Gastrocnemius medialis (tissue), 4 donors: Measurements from ENCODE around the gene KRT17. TPM values are rescaled to one million over a fixed set of nuclear protein-coding genes. Genes with fewer than 3 reads are reported as not detected.
"Not testable (repeated sequence)": the region's sequence is repeated elsewhere in the genome, so short reads cannot be mapped to it uniquely, and the experiment has no call there.

Experiments
- ATAC-seq, 2 donors: fragments of 150-250 bp; one replicate each; pipeline ENCODE4 v1.9.1; 2016
- DNase-seq, 2 donors: peaks; one replicate each; pipeline ENCODE4 v3.0.0-alpha.2; 2019
- H3K27ac ChIP-seq, 4 donors: fragments of 200-600 bp; sonication (generic); 1 replicate in 1 of 4; 2 replicates in 3 of 4; pipeline ENCODE4 v1.5.1; 2016 to 2018; ENCODE audit warnings: mild to moderate bottlenecking in 2 of 4, moderate library complexity in 1 of 4
- H3K27me3 ChIP-seq, 3 donors: fragments of 200-600 bp; sonication (generic) in 2 of 3; 1 replicate in 1 of 3; 2 replicates in 2 of 3; pipeline versions ENCODE4 v1.5.1 to v1.6.0; 2016 to 2019; ENCODE audit warnings: mild to moderate bottlenecking in 1 of 3, moderate library complexity in 1 of 3
- H3K36me3 ChIP-seq, 2 donors: fragments of 200-600 bp; sonication (generic) in 1 of 2; one replicate each; pipeline ENCODE4 v1.5.1; 2017 to 2018
- H3K4me1 ChIP-seq, 2 donors: fragments of 200-600 bp; sonication (generic) in 1 of 2; one replicate each; pipeline ENCODE4 v1.5.1; 2016 to 2017; ENCODE audit warnings: mild to moderate bottlenecking in 2 of 2
- H3K4me3 ChIP-seq, 4 donors: fragments of 200-600 bp; sonication (generic) in 3 of 4; 1 replicate in 1 of 4; 2 replicates in 3 of 4; pipeline ENCODE4 v1.5.1; 2016 to 2019; ENCODE audit warnings: mild to moderate bottlenecking in 2 of 4
- H3K9me3 ChIP-seq, 3 donors: fragments of 200-600 bp; sonication (generic) in 2 of 3; 1 replicate in 1 of 3; 2 replicates in 2 of 3; pipeline ENCODE4 v1.5.1; 2016 to 2019
- POLR2A ChIP-seq, 2 donors: fragments of 450-650 bp; IDR thresholded peaks; one replicate each; pipeline ENCODE4 v1.6.1; 2017; ENCODE audit warnings: antibody characterized with exemption in 2 of 2, mild to moderate bottlenecking in 2 of 2, moderate library complexity in 2 of 2
- in situ Hi-C, 4 donors: fragments of 200-750 bp; cut with MboI; loops; one replicate each; pipeline versions ENCODE4 v1.15.0 to v1.8.0; 2017; ENCODE audit warnings: low sequenced_read_pairs in 4 of 4
- intact Hi-C: fragments of 100-400 bp; cut with DNase I; formaldehyde crosslinking; loops from one replicate; pipeline ENCODE4 v1.15.1; 2023; ENCODE audit warnings: low total_unique reads
- total RNA-seq, 4 donors: library from RNA; depleted of rRNA; stranded (reverse); fragments of >200 nt; gene quantifications; one replicate each; pipeline versions ENCODE4 v1.1.0 to v1.2.3, GENCODE V29; 2016
- TF ChIP-seq, protein P1 (sequence below), 5 experiments: fragments of 450-650 bp in 3 of 5; fragments of 200-600 bp in 2 of 5; sonication (generic) in 2 of 5; IDR thresholded peaks in 4 of 5; conservative IDR thresholded peaks in 1 of 5; 1 replicate in 4 of 5; 2 replicates in 1 of 5; pipeline ENCODE4 v1.5.1; 2016 to 2019; ENCODE audit warnings: antibody characterized with exemption in 5 of 5, mild to moderate bottlenecking in 3 of 5, moderate library complexity in 3 of 5

The KRT17 gene
- total RNA-seq, 4 donors from 2014 or later: not detected

DNA sequence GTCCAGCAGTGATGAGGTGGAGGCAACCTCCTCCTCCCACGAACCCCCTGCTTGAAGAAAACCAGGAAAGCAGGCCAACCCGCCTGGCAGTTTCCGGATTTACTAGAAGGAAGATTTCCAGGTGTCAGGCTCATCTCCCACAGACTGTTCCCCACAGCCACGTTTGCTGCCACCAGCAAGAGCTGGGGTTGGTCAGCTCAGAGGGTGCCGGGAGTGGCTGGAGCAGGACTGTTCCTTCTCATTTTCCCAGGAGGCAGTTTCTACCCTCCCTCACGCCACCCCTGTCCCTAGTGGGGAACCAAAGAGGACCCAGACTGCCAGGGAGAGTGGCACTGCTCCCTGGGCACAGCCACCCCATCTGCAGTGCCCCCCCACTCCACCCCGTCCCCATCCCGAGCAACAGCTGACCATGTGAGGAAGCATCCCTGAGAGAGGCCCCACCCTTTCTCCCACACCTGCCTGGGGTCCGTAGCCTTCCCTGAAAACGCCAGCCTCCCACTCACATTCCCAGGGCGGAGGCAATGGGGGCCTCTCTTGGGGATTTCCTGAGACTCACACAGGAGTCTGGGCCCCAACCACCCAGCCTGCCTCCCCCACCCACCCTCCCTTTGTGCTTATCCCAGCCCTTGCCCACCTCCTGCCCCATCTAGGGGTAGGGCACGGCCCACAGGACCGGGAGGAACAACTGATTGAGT is 5.9 kb downstream of the KRT17 start:
- Histone ChIP-seq H3K4me3 (no peak overlapping the region), H3K9me3 (no peaks in the 10 kb centered on the region), H3K4me1 (no peaks in the 10 kb centered on the region), H3K27me3 (no peaks in the 10 kb centered on the region), H3K27ac (no peak overlapping the region), H3K36me3 (no peaks in the 10 kb centered on the region)
- DNase-seq (no peak), ATAC-seq (no peak)
- in situ Hi-C loops: no loop called here
- TF ChIP-seq, protein P1, sequence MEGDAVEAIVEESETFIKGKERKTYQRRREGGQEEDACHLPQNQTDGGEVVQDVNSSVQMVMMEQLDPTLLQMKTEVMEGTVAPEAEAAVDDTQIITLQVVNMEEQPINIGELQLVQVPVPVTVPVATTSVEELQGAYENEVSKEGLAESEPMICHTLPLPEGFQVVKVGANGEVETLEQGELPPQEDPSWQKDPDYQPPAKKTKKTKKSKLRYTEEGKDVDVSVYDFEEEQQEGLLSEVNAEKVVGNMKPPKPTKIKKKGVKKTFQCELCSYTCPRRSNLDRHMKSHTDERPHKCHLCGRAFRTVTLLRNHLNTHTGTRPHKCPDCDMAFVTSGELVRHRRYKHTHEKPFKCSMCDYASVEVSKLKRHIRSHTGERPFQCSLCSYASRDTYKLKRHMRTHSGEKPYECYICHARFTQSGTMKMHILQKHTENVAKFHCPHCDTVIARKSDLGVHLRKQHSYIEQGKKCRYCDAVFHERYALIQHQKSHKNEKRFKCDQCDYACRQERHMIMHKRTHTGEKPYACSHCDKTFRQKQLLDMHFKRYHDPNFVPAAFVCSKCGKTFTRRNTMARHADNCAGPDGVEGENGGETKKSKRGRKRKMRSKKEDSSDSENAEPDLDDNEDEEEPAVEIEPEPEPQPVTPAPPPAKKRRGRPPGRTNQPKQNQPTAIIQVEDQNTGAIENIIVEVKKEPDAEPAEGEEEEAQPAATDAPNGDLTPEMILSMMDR (IDR thresholded peaks at IDR 0.05 in 4 of 5, conservative IDR thresholded peaks at IDR 0.05 in 1 of 5): no peak
- no peak for TF ChIP-seq POLR2A (IDR thresholded peaks at IDR 0.05)
- intact Hi-C loops: no loop called here

DNA sequence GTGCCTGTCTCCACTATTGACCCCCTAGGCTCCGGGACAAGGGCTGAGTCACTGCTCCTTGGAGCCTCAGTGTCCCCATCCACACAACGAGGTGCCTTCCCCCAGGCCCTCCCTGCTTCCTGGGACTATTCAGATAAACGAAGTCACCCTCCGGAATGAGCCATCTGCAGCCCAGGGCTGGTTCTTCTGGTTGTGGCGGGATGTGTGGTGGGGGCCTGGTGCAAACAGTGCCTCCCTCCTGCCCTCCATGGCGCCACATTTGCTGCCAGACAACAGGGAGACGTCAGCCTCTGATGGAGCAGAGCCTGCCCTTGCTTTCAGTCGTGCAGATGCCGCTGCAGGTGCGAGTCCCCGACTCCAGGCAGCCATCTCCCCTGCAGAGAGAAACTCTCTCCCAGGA is 6.7 kb downstream of the KRT17 start:
- no peak overlapping the region for H3K27ac ChIP-seq
- no peak overlapping the region for H3K4me3 ChIP-seq
- H3K27me3 ChIP-seq: no peaks in the 10 kb centered on the region
- ATAC-seq (no peak), DNase-seq (no peak)
- no peaks in the 10 kb centered on the region for H3K9me3 ChIP-seq
- H3K36me3 ChIP-seq: no peaks in the 10 kb centered on the region
- intact Hi-C loops (no loop called here), in situ Hi-C loops (no loop called here)
- TF ChIP-seq, protein P1 (IDR thresholded peaks at IDR 0.05 in 4 of 5, conservative IDR thresholded peaks at IDR 0.05 in 1 of 5): no peak
- TF ChIP-seq POLR2A (IDR thresholded peaks at IDR 0.05): no peak
- no peaks in the 10 kb centered on the region for H3K4me1 ChIP-seq

DNA sequence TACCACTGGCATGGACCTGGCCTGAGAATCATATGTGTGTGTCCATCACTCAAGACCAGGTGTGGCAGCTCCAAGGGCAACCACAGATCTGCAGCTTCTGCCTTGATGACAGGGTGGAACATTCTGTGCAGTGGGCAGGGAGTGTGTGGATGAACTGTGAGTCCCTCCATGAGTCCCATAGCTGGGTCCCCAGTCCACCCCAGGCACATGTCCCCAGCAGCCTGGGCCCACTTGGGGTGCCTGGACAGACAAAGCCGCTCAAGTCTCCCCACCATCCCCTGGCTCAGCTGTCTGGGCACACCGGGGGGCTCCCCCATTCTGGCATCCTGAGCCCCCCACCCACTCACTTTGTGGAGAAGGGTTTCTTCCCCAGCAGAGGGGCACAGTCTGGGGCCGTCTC is 7.2 kb downstream of the KRT17 start:
- in situ Hi-C loops (no loop called here), intact Hi-C loops (no loop called here)
- Histone ChIP-seq H3K36me3 (no peaks in the 10 kb centered on the region), H3K27ac (no peak overlapping the region), H3K9me3 (no peaks in the 10 kb centered on the region), H3K4me1 (no peaks in the 10 kb centered on the region), H3K27me3 (no peaks in the 10 kb centered on the region), H3K4me3 (no peak overlapping the region)
- ATAC-seq: no peak
- DNase-seq: no peak
- TF ChIP-seq, protein P1 (IDR thresholded peaks at IDR 0.05 in 4 of 5, conservative IDR thresholded peaks at IDR 0.05 in 1 of 5): no peak

DNA sequence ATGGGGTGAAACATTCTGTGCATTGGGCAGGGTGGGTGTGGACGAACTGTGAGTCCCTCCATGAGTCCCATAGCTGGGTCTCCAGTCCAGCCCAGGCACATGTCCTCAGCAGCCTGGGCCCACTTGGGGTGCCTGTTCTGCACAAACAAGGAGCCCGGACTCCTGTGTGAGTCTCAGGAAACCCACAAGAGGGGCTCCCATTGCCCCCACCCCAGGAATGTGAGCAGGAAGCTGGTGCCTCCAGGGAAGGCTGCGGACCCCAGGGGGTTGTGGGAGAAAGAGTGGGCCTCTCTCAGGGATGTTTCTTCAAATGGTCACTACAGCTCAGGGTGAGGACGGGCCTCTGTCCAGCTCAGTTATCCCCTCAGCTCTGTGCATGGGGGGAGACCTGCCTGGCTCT is 7.9 kb downstream of the KRT17 start:
- H3K4me1 ChIP-seq, intact Hi-C loops, H3K27ac ChIP-seq, H3K9me3 ChIP-seq, H3K27me3 ChIP-seq, H3K36me3 ChIP-seq, in situ Hi-C loops, ATAC-seq, H3K4me3 ChIP-seq, DNase-seq: not testable (repeated sequence)

DNA sequence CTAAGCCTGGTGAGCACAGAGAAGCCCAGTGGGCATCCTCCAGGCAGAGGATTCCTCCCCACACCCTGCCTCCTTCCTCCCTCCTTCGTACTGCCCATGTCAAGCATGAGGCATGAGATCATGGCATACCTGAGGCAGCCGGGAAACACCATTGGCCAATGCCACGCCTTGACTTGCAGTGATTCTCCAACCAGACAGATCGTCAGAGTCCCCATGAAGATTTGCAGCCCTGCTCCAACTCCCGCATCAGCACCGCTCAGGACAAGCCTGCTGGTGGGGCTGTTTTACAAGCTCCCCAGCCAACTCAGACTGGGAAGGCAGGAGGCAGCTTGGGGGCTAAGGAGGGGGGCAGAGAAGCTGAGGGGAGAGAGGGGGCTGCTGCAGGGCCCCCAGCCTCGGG is 8.9 kb downstream of the KRT17 start:
- Histone ChIP-seq H3K27ac (no peak overlapping the region), H3K27me3 (peaks cover 0 to 2% (median 0%) of the 10 kb centered on the region in 3 donors), H3K9me3 (no peaks in the 10 kb centered on the region), H3K36me3 (no peaks in the 10 kb centered on the region), H3K4me1 (no peaks in the 10 kb centered on the region), H3K4me3 (no peak overlapping the region)
- in situ Hi-C loops (no loop called here), intact Hi-C loops (no loop called here)
- ATAC-seq: no peak
- no peak for TF ChIP-seq POLR2A (IDR thresholded peaks at IDR 0.05)
- TF ChIP-seq, protein P1 (IDR thresholded peaks at IDR 0.05 in 4 of 5, conservative IDR thresholded peaks at IDR 0.05 in 1 of 5): no peak
- no peak for DNase-seq

DNA sequence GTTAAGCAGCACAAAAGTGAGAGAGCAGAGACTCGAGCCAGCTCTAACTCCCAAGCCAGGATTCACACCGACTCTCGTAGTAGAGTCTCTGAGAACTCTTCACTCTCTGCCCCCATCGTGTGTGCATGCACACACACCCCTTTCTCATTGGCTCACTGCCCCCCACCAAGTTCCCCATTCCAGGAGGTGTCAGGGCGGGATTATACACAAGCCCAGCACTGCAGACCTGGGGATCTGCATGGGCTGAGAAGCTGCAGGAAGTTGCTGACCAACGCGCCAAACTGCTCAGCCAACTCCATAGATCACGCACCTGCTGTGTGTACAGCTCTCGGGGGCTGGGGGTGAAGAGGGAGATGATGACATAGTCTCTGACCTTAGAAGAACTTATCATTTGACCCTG is 9.6 kb downstream of the KRT17 start:
- DNase-seq, intact Hi-C loops, ATAC-seq, H3K4me1 ChIP-seq, H3K36me3 ChIP-seq, H3K9me3 ChIP-seq, in situ Hi-C loops, H3K4me3 ChIP-seq, H3K27me3 ChIP-seq, H3K27ac ChIP-seq: not testable (repeated sequence)
